ENCODE results near the gene CTBP2. TPM values are rescaled to one million over a fixed set of nuclear protein-coding genes. Genes with fewer than 3 reads are reported as not detected.

The CTBP2 gene
- total RNA-seq, 2 donors from 2014 or later: 106 to 172 TPM

DNA sequence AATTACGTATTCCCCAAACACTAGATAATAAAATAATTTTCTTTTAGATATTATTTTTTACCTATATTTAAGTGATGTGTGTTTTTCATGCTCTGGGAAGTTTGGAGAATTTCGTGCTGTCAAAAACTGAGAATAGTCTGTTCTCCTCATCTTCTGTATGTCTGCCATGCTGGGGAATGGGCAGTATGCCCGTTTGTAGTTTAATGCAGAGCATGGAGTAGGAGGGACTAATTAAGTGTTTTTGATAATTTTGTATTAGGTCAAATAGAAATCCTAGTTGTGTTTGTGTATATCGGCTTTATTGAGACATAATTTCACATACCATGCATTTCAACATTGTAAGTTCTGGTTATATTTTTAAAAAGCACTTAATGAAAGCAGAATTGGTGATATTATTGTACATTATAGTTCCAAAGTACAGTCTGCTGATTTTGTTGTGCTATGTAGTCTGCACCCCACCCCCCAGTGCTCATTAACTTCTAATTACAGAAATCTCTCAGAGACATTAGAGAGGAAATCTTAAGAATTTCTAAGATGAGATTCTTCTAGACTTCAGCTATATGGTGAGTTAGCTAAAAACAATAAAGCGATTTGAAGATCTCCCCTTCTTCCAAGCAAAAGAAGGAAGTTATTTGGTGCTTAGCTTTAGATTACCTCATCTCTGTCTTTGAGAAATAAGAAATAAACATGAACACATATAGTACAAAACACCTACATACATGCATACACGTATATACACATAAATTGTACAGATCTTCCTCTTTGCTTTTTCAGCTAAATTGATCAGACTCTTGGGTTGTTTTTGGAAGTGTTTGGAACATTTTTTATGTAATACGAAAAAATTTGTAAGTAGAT, 196.3 kb downstream of the CTBP2 start:
- Histone ChIP-seq H3K9ac (ENCODE audit: low read depth in 2 of 2, low read length in 2 of 2) (no peak overlapping the region), H3K9me3 (no peaks in the 10 kb centered on the region), H3K36me3 (peaks cover 8% of the 10 kb centered on the region), H3K27ac (no peak overlapping the region), H3K27me3 (no peaks in the 10 kb centered on the region), H3K4me1 (no peaks in the 10 kb centered on the region), H3K4me3 (no peak overlapping the region)
- no peak for DNase-seq
- TF ChIP-seq, protein P1, sequence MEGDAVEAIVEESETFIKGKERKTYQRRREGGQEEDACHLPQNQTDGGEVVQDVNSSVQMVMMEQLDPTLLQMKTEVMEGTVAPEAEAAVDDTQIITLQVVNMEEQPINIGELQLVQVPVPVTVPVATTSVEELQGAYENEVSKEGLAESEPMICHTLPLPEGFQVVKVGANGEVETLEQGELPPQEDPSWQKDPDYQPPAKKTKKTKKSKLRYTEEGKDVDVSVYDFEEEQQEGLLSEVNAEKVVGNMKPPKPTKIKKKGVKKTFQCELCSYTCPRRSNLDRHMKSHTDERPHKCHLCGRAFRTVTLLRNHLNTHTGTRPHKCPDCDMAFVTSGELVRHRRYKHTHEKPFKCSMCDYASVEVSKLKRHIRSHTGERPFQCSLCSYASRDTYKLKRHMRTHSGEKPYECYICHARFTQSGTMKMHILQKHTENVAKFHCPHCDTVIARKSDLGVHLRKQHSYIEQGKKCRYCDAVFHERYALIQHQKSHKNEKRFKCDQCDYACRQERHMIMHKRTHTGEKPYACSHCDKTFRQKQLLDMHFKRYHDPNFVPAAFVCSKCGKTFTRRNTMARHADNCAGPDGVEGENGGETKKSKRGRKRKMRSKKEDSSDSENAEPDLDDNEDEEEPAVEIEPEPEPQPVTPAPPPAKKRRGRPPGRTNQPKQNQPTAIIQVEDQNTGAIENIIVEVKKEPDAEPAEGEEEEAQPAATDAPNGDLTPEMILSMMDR (IDR thresholded peaks at IDR 0.05): no peak
- intact Hi-C loops (cut with DNase I): no loop called here

DNA sequence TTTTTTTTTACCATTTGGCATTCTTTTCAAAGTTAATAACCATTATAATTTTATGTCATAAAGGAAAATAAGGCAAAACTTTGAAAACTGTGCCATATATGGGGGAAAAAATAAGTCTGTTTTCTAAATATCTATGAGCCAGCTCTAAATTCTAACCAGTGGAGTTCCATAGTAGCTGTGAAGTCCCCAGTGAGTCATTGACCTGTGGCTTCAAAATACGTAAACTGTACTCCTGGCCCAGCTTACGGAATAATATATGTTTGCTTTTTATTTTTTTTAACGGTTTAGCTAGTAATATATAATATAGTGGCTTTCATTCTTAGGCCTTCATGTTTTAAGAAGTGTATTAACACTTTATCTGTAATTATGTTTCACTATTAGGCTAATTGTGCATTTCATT, 197.9 kb downstream of the CTBP2 start:
- intact Hi-C loops (cut with DNase I): no loop called here
- no peak for DNase-seq
- H3K27me3 ChIP-seq: no peaks in the 10 kb centered on the region
- no peak overlapping the region for H3K9ac ChIP-seq (ENCODE audit: low read depth in 2 of 2, low read length in 2 of 2)
- H3K27ac ChIP-seq: no peak overlapping the region
- H3K4me1 ChIP-seq: no peaks in the 10 kb centered on the region
- peaks cover 7% of the 10 kb centered on the region for H3K36me3 ChIP-seq
- TF ChIP-seq, protein P1 (IDR thresholded peaks at IDR 0.05): no peak
- H3K4me3 ChIP-seq: no peak overlapping the region
- H3K9me3 ChIP-seq: no peaks in the 10 kb centered on the region

DNA sequence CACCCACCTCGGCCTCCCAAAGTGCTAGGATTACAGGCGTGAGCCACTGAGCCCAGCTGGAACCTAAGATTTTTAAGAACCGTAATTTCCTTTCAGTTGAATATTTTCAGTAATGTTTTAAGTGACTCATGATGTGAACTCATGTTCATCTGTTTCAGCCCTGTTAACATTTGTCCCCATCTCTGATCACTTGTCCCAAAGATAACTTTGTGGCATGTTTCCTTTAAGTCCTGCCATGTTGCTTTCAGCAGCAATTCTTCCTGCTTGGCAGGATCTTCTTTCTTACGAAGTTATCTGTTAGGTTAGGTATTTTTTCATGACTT, 199.2 kb downstream of the CTBP2 start:
- H3K27me3 ChIP-seq: no peaks in the 10 kb centered on the region
- no peaks in the 10 kb centered on the region for H3K9me3 ChIP-seq
- no peak overlapping the region for H3K27ac ChIP-seq
- TF ChIP-seq, protein P1 (IDR thresholded peaks at IDR 0.05): no peak
- intact Hi-C loops (cut with DNase I): no loop called here
- H3K4me3 ChIP-seq: no peak overlapping the region
- H3K9ac ChIP-seq (ENCODE audit: low read depth in 2 of 2, low read length in 2 of 2): no peak overlapping the region
- DNase-seq: no peak
- no peaks in the 10 kb centered on the region for H3K4me1 ChIP-seq
- H3K36me3 ChIP-seq: no peaks in the 10 kb centered on the region

DNA sequence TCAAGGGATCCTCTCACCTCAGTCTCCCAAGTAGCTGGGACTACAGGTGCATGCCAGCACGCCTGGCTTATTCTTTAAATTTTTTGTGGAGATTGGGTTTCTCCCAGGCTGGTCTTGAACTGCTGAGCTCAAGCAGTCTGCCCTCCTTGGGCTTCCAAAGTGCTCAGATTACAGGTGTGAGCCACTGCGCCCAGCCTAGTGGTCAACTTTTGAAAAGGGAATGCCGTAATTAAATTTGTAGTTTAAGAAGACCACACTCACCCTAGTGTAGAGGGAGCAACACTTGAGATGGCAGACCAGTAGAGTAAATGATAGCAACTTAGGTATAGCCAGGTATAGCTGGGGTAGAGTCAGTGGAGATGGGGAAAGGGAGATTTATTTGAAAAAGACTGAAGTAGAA, 200.8 kb downstream of the CTBP2 start:
- Histone ChIP-seq H3K36me3 (no peaks in the 10 kb centered on the region), H3K4me3 (no peak overlapping the region), H3K9ac (ENCODE audit: low read depth in 2 of 2, low read length in 2 of 2) (no peak overlapping the region), H3K27me3 (no peaks in the 10 kb centered on the region), H3K9me3 (no peaks in the 10 kb centered on the region), H3K27ac (no peak overlapping the region), H3K4me1 (no peaks in the 10 kb centered on the region)
- DNase-seq: no peak
- intact Hi-C loops (cut with DNase I): no loop called here
- TF ChIP-seq, protein P1 (IDR thresholded peaks at IDR 0.05): no peak

DNA sequence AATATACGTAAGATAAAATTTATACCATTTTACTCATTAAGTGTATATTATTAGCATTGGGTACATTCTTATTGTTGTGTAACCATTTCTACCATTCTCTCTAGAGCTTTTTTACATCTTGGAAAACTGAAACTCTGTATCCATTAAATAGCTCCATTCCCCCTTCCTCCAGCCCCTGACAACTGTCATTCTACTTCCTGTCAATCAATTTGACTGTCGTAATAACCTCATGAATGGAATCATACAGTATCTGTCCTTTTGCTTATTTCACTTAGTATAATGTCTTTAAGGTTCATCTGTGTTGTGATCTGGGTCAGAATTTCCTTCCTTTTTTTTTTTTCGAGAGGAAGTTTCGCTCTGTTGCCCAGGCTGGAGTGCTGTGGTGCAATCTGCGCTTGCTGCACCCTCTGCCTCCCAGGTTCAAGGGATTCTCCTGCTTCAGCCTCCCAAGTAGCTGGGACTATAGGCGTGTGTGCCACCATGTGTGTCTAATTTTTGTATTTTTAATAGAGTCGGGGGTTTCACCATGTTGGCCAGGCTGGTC, 202.9 kb downstream of the CTBP2 start:
- DNase-seq: no peak
- H3K9ac ChIP-seq (ENCODE audit: low read depth in 2 of 2, low read length in 2 of 2): no peak overlapping the region
- H3K27me3 ChIP-seq: no peaks in the 10 kb centered on the region
- intact Hi-C loops (cut with DNase I): no loop called here
- no peaks in the 10 kb centered on the region for H3K36me3 ChIP-seq
- H3K4me3 ChIP-seq: no peak overlapping the region
- TF ChIP-seq, protein P1 (IDR thresholded peaks at IDR 0.05): no peak
- no peaks in the 10 kb centered on the region for H3K4me1 ChIP-seq
- H3K27ac ChIP-seq: no peak overlapping the region
- no peaks in the 10 kb centered on the region for H3K9me3 ChIP-seq
